K562 (cell line): ENCODE measurements around the gene COL5A3. TPM values are rescaled to one million over a fixed set of nuclear protein-coding genes. Genes with fewer than 3 reads are reported as not detected.

Experiments used
- ATAC-seq: fragments of 200-7000 bp; cut with Tn5 transposase; 3 replicates; pipeline ENCODE4 v1.9.1; 2020; ENCODE audit warnings: moderate library complexity
- BruUV-seq: library from RNA; stranded (reverse); fragments of 400-500 nt; replicated peaks from 2 replicates; lab custom pipeline; 2021; lab: Mats Ljungman, UMichigan
- CTCF ChIA-PET: fragments of 300-600 bp; formaldehyde crosslinking; extraction: SDS; loops from one replicate; lab custom pipeline; 2021; ENCODE audit warnings: low intra/inter-chr PET ratio; lab: Yijun Ruan, JAX
- POLR2A ChIA-PET: fragments of 300-600, 350-650 bp; sonication (Branson Sonifier 250); formaldehyde crosslinking; extraction: SDS; loops from one replicate; lab custom pipeline; 2021; ENCODE audit warnings: antibody characterized with exemption, inconsistent platforms; lab: Yijun Ruan, JAX
- DNase-seq, 4 experiments: peaks; one replicate each; pipeline versions ENCODE4 v3.0.0 to v3.0.0-alpha.2; 2011 to 2018; ENCODE audit warnings: low spot score in 3 of 4, mixed read lengths in 3 of 4; ENCODE audit errors: extremely low read depth in 1 of 4
- FAIRE-seq: peaks from 2 replicates; lab custom pipeline; 2011; peaks lifted over from hg19 to GRCh38; lab: Jason Lieb, UNC
- H2AFZ ChIP-seq: 2 replicates; pipeline ENCODE4 v1.6.0; 2011; ENCODE audit warnings: low read depth, low read length, control low read depth, inconsistent platforms
- H3K27ac ChIP-seq: fragments of 200-600 bp; 3 replicates; pipeline ENCODE4 v1.8.0; 2011; ENCODE audit warnings: low read depth, mild to moderate bottlenecking, control low read depth, inconsistent platforms, low read length, moderate library complexity, mixed read lengths; ENCODE audit errors: extremely low read depth
- H3K27me3 ChIP-seq, 2 experiments: fragments of 300-600 bp in 1 of 2; 2 replicates in 1 of 2; 3 replicates in 1 of 2; pipeline versions ENCODE4 v1.6.0 to v1.8.0; 2011; ENCODE audit warnings: inconsistent platforms in 2 of 2, low read length in 2 of 2, mild to moderate bottlenecking in 1 of 2, mixed read lengths in 1 of 2, moderate library complexity in 1 of 2; ENCODE audit not compliant: control insufficient read depth in 2 of 2, insufficient read depth in 2 of 2
- H3K36me3 ChIP-seq: fragments of 300-600 bp; 3 replicates; pipeline ENCODE4 v1.8.0; 2011; ENCODE audit warnings: mild to moderate bottlenecking, low read length, inconsistent platforms; ENCODE audit not compliant: control insufficient read depth, insufficient read depth
- H3K4me1 ChIP-seq, 2 experiments: fragments of 200-600 bp in 1 of 2; replicated peaks in 1 of 2; 2 replicates in 1 of 2; 3 replicates in 1 of 2; pipeline versions ENCODE4 v1.5.1 to v1.8.0; 2011; ENCODE audit warnings: inconsistent platforms in 2 of 2, low read length in 2 of 2, mild to moderate bottlenecking in 1 of 2, mixed read lengths in 1 of 2, moderate library complexity in 1 of 2; ENCODE audit not compliant: control insufficient read depth in 2 of 2, insufficient read depth in 2 of 2
- H3K4me2 ChIP-seq: 2 replicates; pipeline ENCODE4 v1.6.1; 2011; ENCODE audit warnings: low read length, control low read depth, inconsistent platforms, mixed read lengths; ENCODE audit not compliant: insufficient read depth
- H3K4me3 ChIP-seq: fragments of 200-600 bp; sonication (generic), shearing (Covaris generic); 2 replicates; pipeline ENCODE4 v1.5.1; 2016; ENCODE audit warnings: control low read depth, inconsistent platforms
- H3K79me2 ChIP-seq: fragments of 200-600 bp; 3 replicates; pipeline ENCODE4 v1.8.0; 2011; ENCODE audit warnings: low read length, inconsistent platforms; ENCODE audit not compliant: control insufficient read depth, insufficient read depth
- H3K9ac ChIP-seq, 2 experiments: 2 replicates each; pipeline versions ENCODE4 v1.6.0 to v1.6.1; 2011; ENCODE audit warnings: low read depth in 2 of 2, low read length in 2 of 2, control low read depth in 1 of 2, inconsistent platforms in 1 of 2, mild to moderate bottlenecking in 1 of 2, mixed read lengths in 1 of 2; ENCODE audit not compliant: insufficient read depth in 1 of 2
- H3K9me1 ChIP-seq: one replicate; pipeline ENCODE4 v1.6.0; 2011; ENCODE audit warnings: inconsistent platforms, mild to moderate bottlenecking, low read length, moderate library complexity; ENCODE audit not compliant: control insufficient read depth, insufficient read depth
- H3K9me3 ChIP-seq: replicated peaks from 2 replicates; pipeline ENCODE4 v1.5.1; 2011; ENCODE audit warnings: low read depth, low read length, inconsistent platforms; ENCODE audit not compliant: control insufficient read depth, insufficient read depth
- H4K20me1 ChIP-seq: replicated peaks from 2 replicates; pipeline ENCODE4 v1.6.1; 2011; ENCODE audit warnings: low read length, inconsistent platforms, mixed read lengths; ENCODE audit not compliant: control insufficient read depth, insufficient read depth
- BHLHE40 ChIP-seq: IDR thresholded peaks from 2 replicates; pipeline ENCODE4 v1.6.1; 2011; ENCODE audit warnings: low read length, improper control_type of control experiment
- EWSR1 ChIP-seq: fragments of 450-650 bp; IDR thresholded peaks from 2 replicates; pipeline ENCODE4 v1.6.1; 2018; ENCODE audit warnings: borderline replicate concordance, mild to moderate bottlenecking, low read depth, moderate library complexity; ENCODE audit not compliant: partially characterized antibody
- HDAC3 ChIP-seq: fragments of 450-650 bp; IDR thresholded peaks from 2 replicates; pipeline ENCODE4 v1.6.1; 2018; ENCODE audit warnings: borderline replicate concordance, mild to moderate bottlenecking, moderate library complexity; ENCODE audit not compliant: partially characterized antibody
- HDGF ChIP-seq: fragments of 450-650 bp; IDR thresholded peaks from 2 replicates; pipeline ENCODE4 v1.6.1; 2016
- HMG20B ChIP-seq: fragments of 250-450 bp; sonication (Bioruptor Pico); IDR thresholded peaks from 2 replicates; pipeline ENCODE4 v1.5.0; 2021; ENCODE audit warnings: mild to moderate bottlenecking
- HOMEZ ChIP-seq: fragments of 250-450 bp; sonication (Bioruptor Pico); IDR thresholded peaks from 2 replicates; pipeline ENCODE4 v1.4.0; 2020; ENCODE audit warnings: mild to moderate bottlenecking, moderate library complexity
- LEF1 ChIP-seq: fragments of 450-650 bp; IDR thresholded peaks from 2 replicates; pipeline ENCODE4 v1.6.1; 2016; ENCODE audit warnings: mild to moderate bottlenecking
- MAFF ChIP-seq: IDR thresholded peaks from 2 replicates; pipeline ENCODE4 v1.6.1; 2012; ENCODE audit warnings: low read length, improper control_type of control experiment
- NFRKB ChIP-seq: fragments of 450-650 bp; IDR thresholded peaks from 2 replicates; pipeline ENCODE4 v1.6.1; 2016; ENCODE audit warnings: low read depth
- RBFOX2 ChIP-seq: fragments of 200-400 bp; formaldehyde crosslinking; IDR thresholded peaks from 2 replicates; pipeline ENCODE4 v1.6.1; 2017; ENCODE audit warnings: low read depth, mild to moderate bottlenecking, low read length, moderate library complexity
- SIN3A ChIP-seq, 2 experiments: fragments of 150-350 bp in 1 of 2; IDR thresholded peaks; 2 replicates each; pipeline ENCODE4 v1.6.1; 2011 to 2016; ENCODE audit warnings: borderline replicate concordance in 2 of 2, low read depth in 2 of 2, low read length in 2 of 2, mild to moderate bottlenecking in 2 of 2, moderate library complexity in 2 of 2; ENCODE audit not compliant: control insufficient read depth in 1 of 2
- SP1 ChIP-seq: sonication (generic); formaldehyde crosslinking; IDR thresholded peaks from 2 replicates; pipeline ENCODE4 v1.8.1; 2022; ENCODE audit warnings: mild to moderate bottlenecking, missing genetic modification reagents
- STAT5A ChIP-seq: IDR thresholded peaks from 2 replicates; pipeline ENCODE4 v1.6.1; 2012; ENCODE audit warnings: low read length, inconsistent platforms, borderline replicate concordance
- ZNF232 ChIP-seq: sonication (generic); formaldehyde crosslinking; IDR thresholded peaks from 2 replicates; pipeline ENCODE4 v1.8.0; 2022; ENCODE audit warnings: mild to moderate bottlenecking, missing genetic modification reagents
- ZNF766 ChIP-seq: fragments of 200-800 bp; sonication (Bioruptor generic); conservative IDR thresholded peaks from 2 replicates; pipeline ENCODE4 v1.6.1; 2016; ENCODE audit warnings: missing genetic modification characterization, missing compliant biosample characterization
- WGBS: fragments of 100-300 bp; shearing (Covaris generic); methylation state at CpG from one replicate; pipeline ENCODE4 v1.1.6; 2016; ENCODE audit warnings: low coverage, mixed read lengths; ENCODE audit not compliant: insufficient coverage; ENCODE audit errors: missing lambda C conversion rate; 5-methylcytosine and 5-hydroxymethylcytosine counted together
- in situ Hi-C: fragments of 300-500 bp; cut with MboI; formaldehyde crosslinking; loops from 4 replicates; pipeline ENCODE4 v1.15.0; 2018; ENCODE audit warnings: inconsistent platforms, mixed read lengths
- intact Hi-C: fragments of 100-400 bp; cut with micrococcal nuclease; formaldehyde crosslinking; loops from 2 replicates; pipeline ENCODE4 v1.14.2; 2022
- polyA plus RNA-seq, 8 experiments: library from polyadenylated mRNA; depleted of rRNA in 4 of 8; stranded (reverse) in 5 of 8; unstranded in 3 of 8; fragments of >200 nt; fragmentation: Nextera tagmentation in 2 of 8; fragmentation: Illumina TruSeq in 1 of 8; extraction: Ambion mirVana in 2 of 8; extraction: Trizol in 1 of 8; gene quantifications; 2 replicates each; pipeline versions ENCODE4 v1.2.1 to v1.2.3, GENCODE V29; 2011 to 2014; ENCODE audit warnings: inconsistent platforms in 1 of 8, missing spikeins in 1 of 8
- total RNA-seq, 7 experiments: library from RNA; depleted of rRNA in 6 of 7; stranded (reverse); fragments of >200 nt in 6 of 7; fragmentation: Illumina TruSeq in 2 of 7; extraction: Trizol in 2 of 7; gene quantifications; 2 replicates each; pipeline versions ENCODE4 v1.2.1 to v1.2.3, GENCODE V29; 2011 to 2021; ENCODE audit warnings: low replicate concordance in 1 of 7
- TF ChIP-seq, protein P1 (sequence below): fragments of 250-450 bp; sonication (Bioruptor Pico); IDR thresholded peaks from 2 replicates; pipeline ENCODE4 v1.8.0; 2022; ENCODE audit warnings: moderate library complexity, mild to moderate bottlenecking, inconsistent platforms
- TF ChIP-seq, protein P2 (sequence below): fragments of 250-450 bp; sonication (Bioruptor Pico); IDR thresholded peaks from 2 replicates; pipeline ENCODE4 v1.9.0; 2021; ENCODE audit warnings: mild to moderate bottlenecking
- TF ChIP-seq, protein P3 (sequence below): fragments of 450-650 bp; formaldehyde crosslinking; IDR thresholded peaks from 2 replicates; pipeline ENCODE4 v1.4.0; 2022; ENCODE audit warnings: missing genetic modification characterization

The COL5A3 gene
- total and polyA plus RNA-seq, 9 of the 15 experiments (the other 6 are each of a cell fraction or from before 2014, with no cell fraction given) = 0.01 to 0.02 TPM; not detected in 7

- ChIA-PET CTCF (no interaction called here), POLR2A (interaction anchor here (0.6 to 1.0 kb wide), 2 partner anchors 12 to 117 kb away, joined by 3 read pairs; no protein-coding TSS in a partner anchor)
- Histone ChIP-seq H3K27me3 (peaks cover 5 to 28% of the 10 kb centered on the region in 2 experiments), H3K9me3 (no peaks in the 10 kb centered on the region), H3K4me2 (no peak overlapping the region), H2AFZ (no peak overlapping the region), H3K9me1 (no peaks in the 10 kb centered on the region), H3K27ac (no peak overlapping the region), H3K4me1 (no peaks in the 10 kb centered on the region; a peak in 1 of 5 replicates), H3K4me3 (no peak overlapping the region), H4K20me1 (no peaks in the 10 kb centered on the region), H3K36me3 (no peaks in the 10 kb centered on the region), H3K9ac (no peak overlapping the region), H3K79me2 (no peaks in the 10 kb centered on the region)
- FAIRE-seq (no peak), ATAC-seq (no peak), DNase-seq (no peak)
- in situ Hi-C loops (no loop called here), intact Hi-C loops (no loop called here)
- WGBS = 14% methylated on average over 1 of the region's 1 CpG
- no TSS peak for BruUV-seq
- no peak for TF ChIP-seq ZNF766 (CRISPR knock-in tag)
- TF ChIP-seq STAT5A = no peak
- TF ChIP-seq SP1 (CRISPR knock-in tag) = no peak
- TF ChIP-seq HDGF = no peak
- no peak for TF ChIP-seq EWSR1
- TF ChIP-seq SIN3A (IDR thresholded peaks at IDR 0.05; ENCODE audit: borderline replicate concordance in 2 of 2, control insufficient read depth in 1 of 2, low read depth in 2 of 2, low read length in 2 of 2) = no peak
- no peak for TF ChIP-seq HOMEZ (CRISPR knock-in tag)
- TF ChIP-seq NFRKB = no peak
- no peak for TF ChIP-seq LEF1
- no peak for TF ChIP-seq RBFOX2
- no peak for TF ChIP-seq HMG20B (CRISPR knock-in tag)
- no peak for TF ChIP-seq BHLHE40
- TF ChIP-seq, protein P1, sequence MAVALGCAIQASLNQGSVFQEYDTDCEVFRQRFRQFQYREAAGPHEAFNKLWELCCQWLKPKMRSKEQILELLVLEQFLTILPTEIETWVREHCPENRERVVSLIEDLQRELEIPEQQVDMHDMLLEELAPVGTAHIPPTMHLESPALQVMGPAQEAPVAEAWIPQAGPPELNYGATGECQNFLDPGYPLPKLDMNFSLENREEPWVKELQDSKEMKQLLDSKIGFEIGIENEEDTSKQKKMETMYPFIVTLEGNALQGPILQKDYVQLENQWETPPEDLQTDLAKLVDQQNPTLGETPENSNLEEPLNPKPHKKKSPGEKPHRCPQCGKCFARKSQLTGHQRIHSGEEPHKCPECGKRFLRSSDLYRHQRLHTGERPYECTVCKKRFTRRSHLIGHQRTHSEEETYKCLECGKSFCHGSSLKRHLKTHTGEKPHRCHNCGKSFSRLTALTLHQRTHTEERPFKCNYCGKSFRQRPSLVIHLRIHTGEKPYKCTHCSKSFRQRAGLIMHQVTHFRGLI (CRISPR knock-in tag) = no peak
- TF ChIP-seq MAFF = no peak
- no peak for TF ChIP-seq HDAC3
- TF ChIP-seq, protein P2, sequence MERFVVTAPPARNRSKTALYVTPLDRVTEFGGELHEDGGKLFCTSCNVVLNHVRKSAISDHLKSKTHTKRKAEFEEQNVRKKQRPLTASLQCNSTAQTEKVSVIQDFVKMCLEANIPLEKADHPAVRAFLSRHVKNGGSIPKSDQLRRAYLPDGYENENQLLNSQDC (CRISPR knock-in tag) = no peak
- TF ChIP-seq, protein P3, sequence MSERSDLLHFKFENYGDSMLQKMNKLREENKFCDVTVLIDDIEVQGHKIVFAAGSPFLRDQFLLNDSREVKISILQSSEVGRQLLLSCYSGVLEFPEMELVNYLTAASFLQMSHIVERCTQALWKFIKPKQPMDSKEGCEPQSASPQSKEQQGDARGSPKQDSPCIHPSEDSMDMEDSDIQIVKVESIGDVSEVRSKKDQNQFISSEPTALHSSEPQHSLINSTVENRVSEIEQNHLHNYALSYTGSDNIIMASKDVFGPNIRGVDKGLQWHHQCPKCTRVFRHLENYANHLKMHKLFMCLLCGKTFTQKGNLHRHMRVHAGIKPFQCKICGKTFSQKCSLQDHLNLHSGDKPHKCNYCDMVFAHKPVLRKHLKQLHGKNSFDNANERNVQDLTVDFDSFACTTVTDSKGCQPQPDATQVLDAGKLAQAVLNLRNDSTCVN = no peak
- TF ChIP-seq ZNF232 (CRISPR knock-in tag) = no peak
Observed at GRCh38 chr19:9958379-9958821, 51.9 kb downstream of the COL5A3 start.
